Measurements from ENCODE around the gene KLHL24. TPM values are rescaled to one million over a fixed set of nuclear protein-coding genes. Genes with fewer than 3 reads are reported as not detected.
"Not testable (repeated sequence)": the region's sequence is repeated elsewhere in the genome, so short reads cannot be mapped to it uniquely, and the experiment has no call there.

Gene KLHL24
- total RNA-seq, 4 donors from 2014 or later = 47.2 to 99.5 (median 80.3) TPM

GRCh38 chr3:183594636-183595035 lies 40.8 kb upstream of the KLHL24 start:
- ATAC-seq (ENCODE audit: low FRiP score) = no peak

GRCh38 chr3:183597959-183598358 lies 37.5 kb upstream of the KLHL24 start:
- no peak for ATAC-seq (ENCODE audit: low FRiP score)
- DNase-seq (ENCODE audit: low spot score) = no peak
- no peak for TF ChIP-seq CTCF (IDR thresholded peaks at IDR 0.05)

More at GRCh38 chr3:183594636-183595035, 40.8 kb upstream of the KLHL24 start:
- DNase-seq (ENCODE audit: low spot score) = no peak
- TF ChIP-seq CTCF (IDR thresholded peaks at IDR 0.05) = no peak

GRCh38 chr3:183611326-183611725 lies 24.1 kb upstream of the KLHL24 start:
- DNase-seq (ENCODE audit: low spot score) = not testable (repeated sequence)

GRCh38 chr3:183613366-183614285 lies 21.8 kb upstream of the KLHL24 start:
- no peak for TF ChIP-seq CTCF (IDR thresholded peaks at IDR 0.05)
- DNase-seq (ENCODE audit: low spot score) (no peak), ATAC-seq (ENCODE audit: low FRiP score) (no peak)

More at GRCh38 chr3:183611326-183611725, 24.1 kb upstream of the KLHL24 start:
- ATAC-seq (ENCODE audit: low FRiP score) = not testable (repeated sequence)

- DNase-seq (ENCODE audit: low spot score) = no peak
- ATAC-seq (ENCODE audit: low FRiP score) = no peak
- TF ChIP-seq CTCF (IDR thresholded peaks at IDR 0.05) = no peak
These were observed 16.9 kb upstream of the KLHL24 start for GRCh38 chr3:183618542-183618941.

GRCh38 chr3:183619010-183619409 lies 16.4 kb upstream of the KLHL24 start:
- ATAC-seq (ENCODE audit: low FRiP score) = no peak
- no peak for TF ChIP-seq CTCF (IDR thresholded peaks at IDR 0.05)
- DNase-seq (ENCODE audit: low spot score) = no peak

- DNase-seq (ENCODE audit: low spot score) = no peak
- ATAC-seq (ENCODE audit: low FRiP score) = no peak
- no peak for TF ChIP-seq CTCF (IDR thresholded peaks at IDR 0.05)
These were observed 15.7 kb upstream of the KLHL24 start for GRCh38 chr3:183619624-183620251.

Data from omental fat pad (tissue), 4 donors.